ENCODE results near the gene AKIRIN2. TPM values are rescaled to one million over a fixed set of nuclear protein-coding genes. Genes with fewer than 3 reads are reported as not detected.

The AKIRIN2 gene
- total and polyA plus RNA-seq, 2 of the 13 experiments (the other 11 are each of a cell fraction or from before 2014, with no cell fraction given), result 15.6 to 23.4 TPM

DNA sequence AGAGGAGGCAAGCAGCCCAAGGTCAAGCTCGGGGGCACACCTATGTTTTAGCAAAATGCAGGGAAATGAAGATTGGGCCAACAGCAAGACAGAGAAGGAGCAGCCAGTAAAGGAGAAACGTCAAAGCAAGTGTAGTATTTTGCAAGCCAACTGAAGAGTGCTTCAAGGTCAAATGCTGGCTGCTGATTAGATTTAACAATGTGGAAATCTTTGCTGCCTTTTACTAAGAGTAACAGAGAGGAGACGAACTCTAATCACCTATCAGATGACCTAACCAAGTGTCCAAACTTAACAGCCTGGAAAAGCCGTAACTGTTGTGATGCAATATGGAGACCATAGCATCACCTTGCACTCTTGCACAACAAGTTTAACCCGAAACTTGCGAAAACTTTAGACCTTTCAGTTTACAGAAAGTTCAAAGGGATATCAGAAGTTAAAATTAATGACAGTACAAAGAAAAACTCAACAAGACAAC, 30.4 kb downstream of the AKIRIN2 start (continued):
- TF ChIP-seq, protein P1, sequence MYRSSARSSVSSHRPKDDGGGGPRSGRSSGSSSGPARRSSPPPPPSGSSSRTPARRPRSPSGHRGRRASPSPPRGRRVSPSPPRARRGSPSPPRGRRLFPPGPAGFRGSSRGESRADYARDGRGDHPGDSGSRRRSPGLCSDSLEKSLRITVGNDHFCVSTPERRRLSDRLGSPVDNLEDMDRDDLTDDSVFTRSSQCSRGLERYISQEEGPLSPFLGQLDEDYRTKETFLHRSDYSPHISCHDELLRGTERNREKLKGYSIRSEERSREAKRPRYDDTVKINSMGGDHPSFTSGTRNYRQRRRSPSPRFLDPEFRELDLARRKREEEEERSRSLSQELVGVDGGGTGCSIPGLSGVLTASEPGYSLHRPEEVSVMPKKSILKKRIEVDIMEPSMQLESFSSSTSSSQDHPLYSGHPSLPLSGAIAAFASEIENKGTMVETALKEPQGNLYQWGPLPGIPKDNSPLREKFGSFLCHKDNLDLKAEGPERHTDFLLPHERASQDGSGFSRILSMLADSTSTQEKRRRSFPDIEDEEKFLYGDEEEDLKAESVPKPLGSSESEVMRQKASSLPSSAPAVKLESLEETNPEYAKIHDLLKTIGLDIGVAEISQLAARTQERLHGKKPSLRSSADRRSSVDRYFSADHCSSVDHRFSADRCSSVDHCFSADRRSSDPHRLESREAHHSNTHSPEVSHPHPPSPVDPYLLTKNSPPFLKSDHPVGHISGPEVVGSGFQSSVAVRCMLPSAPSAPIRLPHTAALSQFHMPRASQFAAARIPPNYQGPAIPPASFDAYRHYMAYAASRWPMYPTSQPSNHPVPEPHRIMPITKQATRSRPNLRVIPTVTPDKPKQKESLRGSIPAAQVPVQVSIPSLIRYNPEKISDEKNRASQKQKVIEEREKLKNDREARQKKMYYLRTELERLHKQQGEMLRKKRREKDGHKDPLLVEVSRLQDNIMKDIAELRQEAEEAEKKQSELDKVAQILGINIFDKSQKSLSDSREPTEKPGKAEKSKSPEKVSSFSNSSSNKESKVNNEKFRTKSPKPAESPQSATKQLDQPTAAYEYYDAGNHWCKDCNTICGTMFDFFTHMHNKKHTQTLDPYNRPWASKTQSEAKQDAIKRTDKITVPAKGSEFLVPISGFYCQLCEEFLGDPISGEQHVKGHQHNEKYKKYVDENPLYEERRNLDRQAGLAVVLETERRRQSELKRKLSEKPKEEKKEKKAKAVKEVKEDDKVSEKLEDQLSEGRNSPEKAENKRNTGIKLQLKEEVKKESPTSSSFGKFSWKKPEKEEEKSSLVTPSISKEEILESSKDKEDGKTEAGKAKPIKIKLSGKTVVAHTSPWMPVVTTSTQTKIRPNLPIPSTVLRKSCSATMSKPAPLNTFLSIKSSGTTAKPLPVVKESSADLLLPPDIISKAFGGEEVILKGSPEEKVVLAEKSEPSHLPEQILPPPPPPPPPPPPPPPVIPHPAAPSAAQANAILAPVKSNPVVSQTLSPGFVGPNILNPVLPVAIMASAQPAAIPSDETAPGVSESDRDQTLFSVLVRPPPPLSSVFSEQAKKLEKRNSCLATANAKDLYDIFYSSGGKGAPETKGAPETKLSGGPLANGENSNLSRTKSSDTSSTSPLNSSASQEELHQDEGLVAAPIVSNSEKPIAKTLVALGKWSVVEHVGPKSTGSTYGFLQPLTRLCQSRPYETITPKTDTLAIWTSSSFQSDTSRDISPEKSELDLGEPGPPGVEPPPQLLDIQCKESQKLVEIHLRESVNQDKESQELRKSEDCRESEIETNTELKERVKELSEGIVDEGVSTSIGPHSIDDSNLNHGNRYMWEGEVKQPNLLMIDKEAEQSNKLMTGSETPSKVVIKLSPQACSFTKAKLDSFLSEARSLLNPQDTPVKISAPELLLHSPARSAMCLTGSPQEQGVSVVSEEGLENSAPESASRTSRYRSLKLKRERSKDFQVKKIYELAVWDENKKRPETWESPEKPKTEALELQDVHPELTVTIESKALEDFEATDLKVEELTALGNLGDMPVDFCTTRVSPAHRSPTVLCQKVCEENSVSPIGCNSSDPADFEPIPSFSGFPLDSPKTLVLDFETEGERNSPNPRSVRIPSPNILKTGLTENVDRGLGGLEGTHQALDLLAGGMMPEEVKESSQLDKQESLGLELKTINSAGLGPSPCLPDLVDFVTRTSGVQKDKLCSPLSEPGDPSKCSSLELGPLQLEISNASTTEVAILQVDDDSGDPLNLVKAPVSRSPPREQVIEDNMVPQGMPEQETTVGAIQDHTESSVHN (CRISPR knock-in tag; IDR thresholded peaks at IDR 0.05), result no peak
- TF ChIP-seq TOE1 (CRISPR knock-in tag; IDR thresholded peaks at IDR 0.05), result peak; percentile 91
- peak; percentile 90 for TF ChIP-seq ZSCAN29 (CRISPR knock-in tag; conservative IDR thresholded peaks at IDR 0.05)
- peak; percentile 73; the same call in 1 of the 2 replicates for TF ChIP-seq MEIS1 (CRISPR knock-in tag; IDR thresholded peaks at IDR 0.05; ENCODE audit: borderline replicate concordance)
- peak; percentile 98 for TF ChIP-seq RXRB (CRISPR knock-in tag; IDR thresholded peaks at IDR 0.05; ENCODE audit: borderline replicate concordance)
- no peak for TF ChIP-seq ZNF572 (CRISPR knock-in tag; IDR thresholded peaks at IDR 0.05)
- no peak for TF ChIP-seq ZNF207 (IDR thresholded peaks at IDR 0.05; ENCODE audit: borderline replicate concordance)
- TF ChIP-seq NCOA1 (CRISPR knock-in tag; IDR thresholded peaks at IDR 0.05), result peak; percentile 86
- TF ChIP-seq, protein P2, sequence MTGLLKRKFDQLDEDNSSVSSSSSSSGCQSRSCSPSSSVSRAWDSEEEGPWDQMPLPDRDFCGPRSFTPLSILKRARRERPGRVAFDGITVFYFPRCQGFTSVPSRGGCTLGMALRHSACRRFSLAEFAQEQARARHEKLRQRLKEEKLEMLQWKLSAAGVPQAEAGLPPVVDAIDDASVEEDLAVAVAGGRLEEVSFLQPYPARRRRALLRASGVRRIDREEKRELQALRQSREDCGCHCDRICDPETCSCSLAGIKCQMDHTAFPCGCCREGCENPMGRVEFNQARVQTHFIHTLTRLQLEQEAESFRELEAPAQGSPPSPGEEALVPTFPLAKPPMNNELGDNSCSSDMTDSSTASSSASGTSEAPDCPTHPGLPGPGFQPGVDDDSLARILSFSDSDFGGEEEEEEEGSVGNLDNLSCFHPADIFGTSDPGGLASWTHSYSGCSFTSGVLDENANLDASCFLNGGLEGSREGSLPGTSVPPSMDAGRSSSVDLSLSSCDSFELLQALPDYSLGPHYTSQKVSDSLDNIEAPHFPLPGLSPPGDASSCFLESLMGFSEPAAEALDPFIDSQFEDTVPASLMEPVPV (CRISPR knock-in tag; IDR thresholded peaks at IDR 0.05), result peak; percentile 90; the same call in 1 of the 2 replicates
- TF ChIP-seq KAT2B (IDR thresholded peaks at IDR 0.05; ENCODE audit: borderline replicate concordance, low read depth, low read length), result no peak
- peak; percentile 72 for TF ChIP-seq KMT2A (CRISPR knock-in tag; IDR thresholded peaks at IDR 0.05)
- no peak for TF ChIP-seq ZNF724P (CRISPR knock-in tag; IDR thresholded peaks at IDR 0.05; ENCODE audit: borderline replicate concordance)
- TF ChIP-seq, protein P3, sequence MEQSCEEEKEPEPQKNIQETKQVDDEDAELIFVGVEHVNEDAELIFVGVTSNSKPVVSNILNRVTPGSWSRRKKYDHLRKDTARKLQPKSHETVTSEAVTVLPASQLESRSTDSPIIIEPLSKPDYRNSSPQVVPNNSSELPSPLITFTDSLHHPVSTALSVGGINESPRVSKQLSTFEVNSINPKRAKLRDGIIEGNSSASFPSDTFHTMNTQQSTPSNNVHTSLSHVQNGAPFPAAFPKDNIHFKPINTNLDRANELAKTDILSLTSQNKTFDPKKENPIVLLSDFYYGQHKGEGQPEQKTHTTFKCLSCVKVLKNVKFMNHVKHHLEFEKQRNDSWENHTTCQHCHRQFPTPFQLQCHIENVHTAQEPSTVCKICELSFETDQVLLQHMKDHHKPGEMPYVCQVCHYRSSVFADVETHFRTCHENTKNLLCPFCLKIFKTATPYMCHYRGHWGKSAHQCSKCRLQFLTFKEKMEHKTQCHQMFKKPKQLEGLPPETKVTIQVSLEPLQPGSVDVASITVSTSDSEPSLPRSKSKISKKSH (CRISPR knock-in tag; IDR thresholded peaks at IDR 0.05; ENCODE audit: borderline replicate concordance), result no peak
- TF ChIP-seq ARHGAP35 (CRISPR knock-in tag; IDR thresholded peaks at IDR 0.05; ENCODE audit: borderline replicate concordance), result no peak
- TF ChIP-seq SRSF4 (IDR thresholded peaks at IDR 0.05; ENCODE audit: low read depth, low read length, poor library complexity, severe bottlenecking), result no peak
- peak; percentile 77 for TF ChIP-seq CBX1 (IDR thresholded peaks at IDR 0.05; ENCODE audit: low read depth)
- TF ChIP-seq, protein P4, sequence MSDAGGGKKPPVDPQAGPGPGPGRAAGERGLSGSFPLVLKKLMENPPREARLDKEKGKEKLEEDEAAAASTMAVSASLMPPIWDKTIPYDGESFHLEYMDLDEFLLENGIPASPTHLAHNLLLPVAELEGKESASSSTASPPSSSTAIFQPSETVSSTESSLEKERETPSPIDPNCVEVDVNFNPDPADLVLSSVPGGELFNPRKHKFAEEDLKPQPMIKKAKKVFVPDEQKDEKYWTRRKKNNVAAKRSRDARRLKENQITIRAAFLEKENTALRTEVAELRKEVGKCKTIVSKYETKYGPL (CRISPR knock-in tag; IDR thresholded peaks at IDR 0.05), result no peak
